Hematopoietic multipotent progenitor cell treated with erythropoietin and hydrocortisone succinate and interleukin-3 and kit ligand, for 4 days (in vitro differentiated cells): ENCODE results near the gene CLEC2B.
"Not testable (repeated sequence)": the region's sequence is repeated elsewhere in the genome, so short reads cannot be mapped to it uniquely, and the experiment has no call there.

Source experiments
- DNase-seq: peaks from one replicate; pipeline ENCODE4 v3.0.0-alpha.2; 2015

Gene CLEC2B

GRCh38 chr12:9869307-9870161, at the start of gene CLEC2B:
Gene CLEC2B, minus strand, starts transcription at chr12:9869354.
- peak; percentile 85 for DNase-seq

- no peak for DNase-seq
Measured at GRCh38 chr12:9911708-9912107, 42.6 kb upstream of the CLEC2B start.

GRCh38 chr12:9910716-9911421, 41.7 kb upstream of the CLEC2B start:
- peak; percentile 28 for DNase-seq

GRCh38 chr12:9909724-9910123, 40.6 kb upstream of the CLEC2B start:
- no peak for DNase-seq

- no peak for DNase-seq
Measured at GRCh38 chr12:9908350-9908749, 39.2 kb upstream of the CLEC2B start.

- no peak for DNase-seq
Measured at GRCh38 chr12:9907769-9908168, 38.6 kb upstream of the CLEC2B start.

GRCh38 chr12:9906873-9907272, 37.7 kb upstream of the CLEC2B start:
- peak; percentile 56 for DNase-seq

- peak; percentile 21 for DNase-seq
Measured at GRCh38 chr12:9902539-9903228, 33.5 kb upstream of the CLEC2B start.

GRCh38 chr12:9900930-9901329, 31.8 kb upstream of the CLEC2B start:
- no peak for DNase-seq

- no peak for DNase-seq
Measured at GRCh38 chr12:9899209-9899608, 30.1 kb upstream of the CLEC2B start.

GRCh38 chr12:9897535-9897934, 28.4 kb upstream of the CLEC2B start:
- no peak for DNase-seq

GRCh38 chr12:9895215-9895971, 26.2 kb upstream of the CLEC2B start:
- peak; percentile 64 for DNase-seq

- no peak for DNase-seq
Measured at GRCh38 chr12:9888665-9889273, 19.6 kb upstream of the CLEC2B start.

GRCh38 chr12:9883175-9883574, 14.0 kb upstream of the CLEC2B start:
- peak; percentile 29 for DNase-seq

- DNase-seq: no peak
Measured at GRCh38 chr12:9881988-9882387, 12.8 kb upstream of the CLEC2B start.

GRCh38 chr12:9881246-9881645, 12.1 kb upstream of the CLEC2B start, which contains the start of gene KLRF2:
Gene KLRF2, plus strand, starts transcription at chr12:9881489. Its CDS starts 107 bp downstream, at chr12:9881596.
- no peak for DNase-seq

GRCh38 chr12:9880532-9881078, 11.5 kb upstream of the CLEC2B start:
- DNase-seq: no peak

- DNase-seq: not testable (repeated sequence)
Measured at GRCh38 chr12:9876120-9876519, 7.0 kb upstream of the CLEC2B start.

GRCh38 chr12:9872742-9873141, 3.6 kb upstream of the CLEC2B start:
- DNase-seq: no peak

GRCh38 chr12:9872162-9872561, 3.0 kb upstream of the CLEC2B start:
- DNase-seq: peak; percentile 28

- DNase-seq: peak; percentile 60
Measured at GRCh38 chr12:9870286-9870866, 1.2 kb upstream of the CLEC2B start.

- no peak for DNase-seq
Measured at GRCh38 chr12:9868951-9869306, 225 bp downstream of the CLEC2B start.
